Liver (tissue), 9 donors: ENCODE measurements around the gene PIERCE2. TPM values are rescaled to one million over a fixed set of nuclear protein-coding genes. Genes with fewer than 3 reads are reported as not detected.
"Not testable (repeated sequence)": the region's sequence is repeated elsewhere in the genome, so short reads cannot be mapped to it uniquely, and the experiment has no call there.

Source experiments
- DNase-seq: peaks from one replicate; pipeline ENCODE4 v3.0.0-alpha.2; 2017; ENCODE audit warnings: low spot score
- H3K27ac ChIP-seq, 2 donors: one replicate each; pipeline ENCODE4 v1.7.0; 2013; ENCODE audit warnings: inconsistent platforms in 2 of 2, low read length in 2 of 2, control low read depth in 1 of 2, low read depth in 1 of 2, mild to moderate bottlenecking in 1 of 2
- H3K27me3 ChIP-seq, 4 donors: one replicate each; pipeline versions ENCODE4 v1.6.1 to v1.7.0; 2013; ENCODE audit warnings: low read length in 3 of 4, inconsistent platforms in 1 of 4, mild to moderate bottlenecking in 1 of 4, moderate library complexity in 1 of 4; ENCODE audit not compliant: control insufficient read depth in 4 of 4, insufficient read depth in 4 of 4
- H3K36me3 ChIP-seq, 4 donors: one replicate each; pipeline versions ENCODE4 v1.6.1 to v1.7.0; 2013; ENCODE audit warnings: low read length in 3 of 4, mild to moderate bottlenecking in 3 of 4, low read depth in 1 of 4, moderate library complexity in 1 of 4; ENCODE audit not compliant: control insufficient read depth in 4 of 4, insufficient read depth in 3 of 4
- H3K4me1 ChIP-seq, 4 donors: one replicate each; pipeline versions ENCODE4 v1.6.1 to v1.7.0; 2013; ENCODE audit warnings: low read length in 3 of 4, mild to moderate bottlenecking in 3 of 4, moderate library complexity in 1 of 4; ENCODE audit not compliant: control insufficient read depth in 4 of 4, insufficient read depth in 4 of 4
- H3K4me3 ChIP-seq, 3 donors: one replicate each; pipeline versions ENCODE4 v1.6.1 to v1.7.0; 2013; ENCODE audit warnings: low read length in 3 of 3, control low read depth in 1 of 3, low read depth in 1 of 3, mild to moderate bottlenecking in 1 of 3
- H3K9ac ChIP-seq, 2 donors: one replicate each; pipeline ENCODE4 v1.7.0; 2013; ENCODE audit warnings: low read length in 2 of 2, mild to moderate bottlenecking in 2 of 2, moderate library complexity in 2 of 2, control low read depth in 1 of 2, low read depth in 1 of 2
- H3K9me3 ChIP-seq, 4 donors: one replicate each; pipeline versions ENCODE4 v1.6.1 to v1.7.0; 2013; ENCODE audit warnings: low read length in 3 of 4; ENCODE audit not compliant: control insufficient read depth in 4 of 4
- EGR1 ChIP-seq, 2 donors: IDR thresholded peaks; 2 replicates each; pipeline ENCODE4 v1.6.1; 2016 to 2018; ENCODE audit warnings: antibody characterized with exemption in 2 of 2, low read depth in 2 of 2
- FOXA1 ChIP-seq: IDR thresholded peaks from 2 replicates; pipeline ENCODE4 v1.6.1; 2016; ENCODE audit warnings: antibody characterized with exemption
- FOXA2 ChIP-seq: IDR thresholded peaks from 2 replicates; pipeline ENCODE4 v1.6.1; 2016; ENCODE audit warnings: antibody characterized with exemption
- GABPA ChIP-seq, 2 donors: IDR thresholded peaks in 1 of 2; conservative IDR thresholded peaks in 1 of 2; 2 replicates each; pipeline ENCODE4 v1.6.1; 2016; ENCODE audit warnings: antibody characterized with exemption in 2 of 2, mild to moderate bottlenecking in 1 of 2, moderate library complexity in 1 of 2
- HNF4A ChIP-seq, 2 donors: conservative IDR thresholded peaks; 2 replicates each; pipeline ENCODE4 v1.6.1; 2016; ENCODE audit warnings: antibody characterized with exemption in 2 of 2, mild to moderate bottlenecking in 2 of 2
- HNF4G ChIP-seq: IDR thresholded peaks from 2 replicates; pipeline ENCODE4 v1.6.1; 2016; ENCODE audit warnings: antibody characterized with exemption
- JUND ChIP-seq, 2 donors: IDR thresholded peaks; 2 replicates each; pipeline ENCODE4 v1.6.1; 2016; ENCODE audit warnings: antibody characterized with exemption in 2 of 2
- NR2F2 ChIP-seq: IDR thresholded peaks from 2 replicates; pipeline ENCODE4 v1.6.1; 2016; ENCODE audit warnings: antibody characterized with exemption
- RAD21 ChIP-seq, 2 donors: IDR thresholded peaks; 2 replicates each; pipeline ENCODE4 v1.6.1; 2016; ENCODE audit warnings: antibody characterized with exemption in 2 of 2, mild to moderate bottlenecking in 2 of 2
- RXRA ChIP-seq, 2 donors: IDR thresholded peaks; 2 replicates each; pipeline ENCODE4 v1.6.1; 2017 to 2018; ENCODE audit warnings: antibody characterized with exemption in 2 of 2, mild to moderate bottlenecking in 1 of 2
- SP1 ChIP-seq: IDR thresholded peaks from 2 replicates; pipeline ENCODE4 v1.6.1; 2018; ENCODE audit warnings: antibody characterized with exemption, mild to moderate bottlenecking
- TAF1 ChIP-seq: conservative IDR thresholded peaks from 2 replicates; pipeline ENCODE4 v1.6.1; 2016; ENCODE audit warnings: antibody characterized with exemption, mild to moderate bottlenecking
- YY1 ChIP-seq: IDR thresholded peaks from 2 replicates; pipeline ENCODE4 v1.6.1; 2016; ENCODE audit warnings: antibody characterized with exemption, mild to moderate bottlenecking
- WGBS: extraction: QIAGEN DNeasy Blood & Tissue Kit; methylation state at CpG from one replicate; pipeline ENCODE4 v1.1.7; 2013; 5-methylcytosine and 5-hydroxymethylcytosine counted together
- polyA plus RNA-seq, 2 donors: library from polyadenylated mRNA; stranded (reverse) in 1 of 2; unstranded in 1 of 2; fragments of 200-250 nt in 1 of 2; fragments of >200 nt in 1 of 2; fragmentation: Nextera tagmentation in 1 of 2; extraction: Ambion mirVana in 1 of 2; gene quantifications; one replicate each; pipeline versions ENCODE4 v1.2.1 to v1.2.3, GENCODE V29; 2013 to 2015
- total RNA-seq, 2 donors: library from RNA; depleted of rRNA; stranded (reverse); fragments of >200 nt; gene quantifications; one replicate each; pipeline ENCODE4 v1.2.3, GENCODE V29; 2014
- TF ChIP-seq, protein P1 (sequence below): fragments of 150-350 bp; IDR thresholded peaks from 2 replicates; pipeline ENCODE4 v1.5.1; 2017; ENCODE audit warnings: improper control_type of control experiment, low read depth, low read length; ENCODE audit not compliant: missing input control
- TF ChIP-seq, protein P2 (sequence below): IDR thresholded peaks from 2 replicates; pipeline ENCODE4 v1.6.1; 2016; ENCODE audit warnings: antibody characterized with exemption
- TF ChIP-seq, protein P3 (sequence below): IDR thresholded peaks from 2 replicates; pipeline ENCODE4 v1.6.1; 2016; ENCODE audit warnings: antibody characterized with exemption
- TF ChIP-seq, protein P4 (sequence below): IDR thresholded peaks from 2 replicates; pipeline ENCODE4 v1.6.1; 2016; ENCODE audit warnings: antibody characterized with exemption
- TF ChIP-seq, protein P5 (sequence below): IDR thresholded peaks from 2 replicates; pipeline ENCODE4 v1.6.1; 2016; ENCODE audit warnings: antibody characterized with exemption, mild to moderate bottlenecking
- donor health status: healthy.
- donor health status: healthy.
- donor health status: healthy.
- donor health status: healthy.
- donor health status: healthy.

Gene PIERCE2
- total and polyA plus RNA-seq, 4 donors, result 0.23 to 0.83 (median 0.78) TPM; not detected in 1

DNA sequence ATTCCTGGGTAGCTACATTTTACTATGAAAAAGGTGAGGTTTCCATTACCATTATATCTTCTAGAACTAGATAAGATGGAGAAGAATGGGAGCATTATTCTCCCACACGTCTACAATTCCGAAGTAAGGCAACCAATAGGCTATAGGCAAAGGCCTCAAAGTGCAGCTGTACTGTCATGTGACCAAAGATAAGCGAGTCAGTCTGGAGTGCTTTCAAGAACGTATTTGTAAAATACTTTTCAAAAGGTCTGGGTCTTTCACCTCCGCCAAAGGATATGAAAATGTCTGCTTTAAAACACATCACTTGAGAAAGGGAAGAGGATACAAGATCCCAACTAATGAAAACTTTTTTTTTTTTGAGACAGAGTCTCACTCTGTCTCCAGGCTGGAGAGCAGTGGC lies 10.1 kb upstream of the PIERCE2 start:
- 97% methylated on average over 5 of the region's 5 CpGs for WGBS
- no peak for DNase-seq
- no peaks in the 10 kb centered on the region for H3K27me3 ChIP-seq
- no peak overlapping the region for H3K9ac ChIP-seq
- H3K4me3 ChIP-seq, result no peak overlapping the region
- peaks cover 0 to 2% (median under 1%) of the 10 kb centered on the region in 4 donors for H3K36me3 ChIP-seq
- H3K4me1 ChIP-seq, result peaks cover 2 to 11% (median 7%) of the 10 kb centered on the region in 4 donors
- H3K9me3 ChIP-seq, result no peaks in the 10 kb centered on the region
- no peak overlapping the region for H3K27ac ChIP-seq
- TF ChIP-seq JUND (IDR thresholded peaks at IDR 0.05) (no peak), TAF1 (no peak), RXRA (IDR thresholded peaks at IDR 0.05) (no peak)

DNA sequence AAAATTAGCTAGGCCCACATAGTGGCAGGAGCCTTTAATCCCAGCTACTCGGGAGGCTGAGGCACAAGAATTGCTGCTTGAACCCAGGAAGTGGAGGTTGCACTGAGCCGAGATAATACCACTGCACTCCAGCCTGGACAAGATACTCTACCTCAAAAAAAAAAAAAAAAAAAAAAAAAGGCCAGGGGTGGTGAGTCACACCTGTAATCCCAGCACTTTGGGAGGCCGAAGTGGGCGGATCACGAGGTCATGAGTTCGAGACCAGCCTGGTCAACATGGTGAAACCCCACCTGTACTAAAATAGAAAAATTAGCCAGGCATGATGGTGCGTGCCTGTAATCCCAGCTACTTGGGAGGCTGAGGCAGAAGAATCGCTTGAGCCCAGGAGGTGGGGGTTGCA lies 8.2 kb upstream of the PIERCE2 start:
- not testable (repeated sequence) for H3K9me3 ChIP-seq, H3K36me3 ChIP-seq, DNase-seq, H3K27ac ChIP-seq, H3K4me3 ChIP-seq, H3K27me3 ChIP-seq, H3K9ac ChIP-seq
- H3K4me1 ChIP-seq, result peaks cover 5 to 22% (median 19%) of the 10 kb centered on the region in 4 donors
- WGBS, result 96% methylated on average over 8 of the region's 8 CpGs

DNA sequence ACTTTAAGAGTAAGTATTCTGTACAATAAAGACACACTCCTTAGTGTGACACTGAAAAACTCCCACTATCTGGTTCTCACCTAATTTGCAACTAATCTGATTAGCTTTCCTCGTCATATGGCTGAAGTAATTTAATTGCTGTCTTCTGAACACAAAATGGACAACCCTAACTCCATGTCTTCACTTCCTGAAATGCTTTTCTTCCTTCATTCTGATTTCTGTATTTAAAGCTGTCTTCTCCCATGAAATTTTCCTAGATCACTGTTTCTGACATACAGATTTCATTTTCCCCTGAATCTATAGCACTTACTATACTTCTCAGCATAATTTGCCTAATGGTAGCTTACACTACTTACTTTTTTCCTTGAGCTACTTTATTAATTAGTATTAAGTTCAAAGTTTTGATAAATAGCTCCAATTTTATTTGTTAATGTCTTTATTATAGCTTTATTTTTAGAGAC lies 6.5 kb upstream of the PIERCE2 start:
- Histone ChIP-seq H3K27ac (no peak overlapping the region), H3K4me1 (peaks cover 6 to 31% (median 21%) of the 10 kb centered on the region in 4 donors), H3K4me3 (no peak overlapping the region), H3K9ac (no peak overlapping the region), H3K27me3 (no peaks in the 10 kb centered on the region), H3K9me3 (no peaks in the 10 kb centered on the region), H3K36me3 (peaks cover 0 to 2% (median 0%) of the 10 kb centered on the region in 4 donors)
- no peak for TF ChIP-seq HNF4A (conservative IDR thresholded peaks at IDR 0.05)
- TF ChIP-seq, protein P1, sequence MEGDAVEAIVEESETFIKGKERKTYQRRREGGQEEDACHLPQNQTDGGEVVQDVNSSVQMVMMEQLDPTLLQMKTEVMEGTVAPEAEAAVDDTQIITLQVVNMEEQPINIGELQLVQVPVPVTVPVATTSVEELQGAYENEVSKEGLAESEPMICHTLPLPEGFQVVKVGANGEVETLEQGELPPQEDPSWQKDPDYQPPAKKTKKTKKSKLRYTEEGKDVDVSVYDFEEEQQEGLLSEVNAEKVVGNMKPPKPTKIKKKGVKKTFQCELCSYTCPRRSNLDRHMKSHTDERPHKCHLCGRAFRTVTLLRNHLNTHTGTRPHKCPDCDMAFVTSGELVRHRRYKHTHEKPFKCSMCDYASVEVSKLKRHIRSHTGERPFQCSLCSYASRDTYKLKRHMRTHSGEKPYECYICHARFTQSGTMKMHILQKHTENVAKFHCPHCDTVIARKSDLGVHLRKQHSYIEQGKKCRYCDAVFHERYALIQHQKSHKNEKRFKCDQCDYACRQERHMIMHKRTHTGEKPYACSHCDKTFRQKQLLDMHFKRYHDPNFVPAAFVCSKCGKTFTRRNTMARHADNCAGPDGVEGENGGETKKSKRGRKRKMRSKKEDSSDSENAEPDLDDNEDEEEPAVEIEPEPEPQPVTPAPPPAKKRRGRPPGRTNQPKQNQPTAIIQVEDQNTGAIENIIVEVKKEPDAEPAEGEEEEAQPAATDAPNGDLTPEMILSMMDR, result no peak
- TF ChIP-seq HNF4G, result no peak
- no peak for TF ChIP-seq SP1
- TF ChIP-seq RAD21 (IDR thresholded peaks at IDR 0.05), result no peak
- TF ChIP-seq, protein P2, sequence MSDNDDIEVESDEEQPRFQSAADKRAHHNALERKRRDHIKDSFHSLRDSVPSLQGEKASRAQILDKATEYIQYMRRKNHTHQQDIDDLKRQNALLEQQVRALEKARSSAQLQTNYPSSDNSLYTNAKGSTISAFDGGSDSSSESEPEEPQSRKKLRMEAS, result no peak
- no peak for TF ChIP-seq NR2F2
- TF ChIP-seq RXRA (IDR thresholded peaks at IDR 0.05), result no peak
- TF ChIP-seq, protein P3, sequence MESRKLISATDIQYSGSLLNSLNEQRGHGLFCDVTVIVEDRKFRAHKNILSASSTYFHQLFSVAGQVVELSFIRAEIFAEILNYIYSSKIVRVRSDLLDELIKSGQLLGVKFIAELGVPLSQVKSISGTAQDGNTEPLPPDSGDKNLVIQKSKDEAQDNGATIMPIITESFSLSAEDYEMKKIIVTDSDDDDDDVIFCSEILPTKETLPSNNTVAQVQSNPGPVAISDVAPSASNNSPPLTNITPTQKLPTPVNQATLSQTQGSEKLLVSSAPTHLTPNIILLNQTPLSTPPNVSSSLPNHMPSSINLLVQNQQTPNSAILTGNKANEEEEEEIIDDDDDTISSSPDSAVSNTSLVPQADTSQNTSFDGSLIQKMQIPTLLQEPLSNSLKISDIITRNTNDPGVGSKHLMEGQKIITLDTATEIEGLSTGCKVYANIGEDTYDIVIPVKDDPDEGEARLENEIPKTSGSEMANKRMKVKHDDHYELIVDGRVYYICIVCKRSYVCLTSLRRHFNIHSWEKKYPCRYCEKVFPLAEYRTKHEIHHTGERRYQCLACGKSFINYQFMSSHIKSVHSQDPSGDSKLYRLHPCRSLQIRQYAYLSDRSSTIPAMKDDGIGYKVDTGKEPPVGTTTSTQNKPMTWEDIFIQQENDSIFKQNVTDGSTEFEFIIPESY, result no peak
- TF ChIP-seq, protein P4, sequence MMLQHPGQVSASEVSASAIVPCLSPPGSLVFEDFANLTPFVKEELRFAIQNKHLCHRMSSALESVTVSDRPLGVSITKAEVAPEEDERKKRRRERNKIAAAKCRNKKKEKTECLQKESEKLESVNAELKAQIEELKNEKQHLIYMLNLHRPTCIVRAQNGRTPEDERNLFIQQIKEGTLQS, result no peak
- TF ChIP-seq EGR1 (IDR thresholded peaks at IDR 0.05; ENCODE audit: low read depth in 2 of 2), result no peak
- TF ChIP-seq GABPA (IDR thresholded peaks at IDR 0.05 in 1 of 2, conservative IDR thresholded peaks at IDR 0.05 in 1 of 2), result no peak
- TF ChIP-seq TAF1, result no peak
- TF ChIP-seq FOXA1, result no peak
- TF ChIP-seq, protein P5, sequence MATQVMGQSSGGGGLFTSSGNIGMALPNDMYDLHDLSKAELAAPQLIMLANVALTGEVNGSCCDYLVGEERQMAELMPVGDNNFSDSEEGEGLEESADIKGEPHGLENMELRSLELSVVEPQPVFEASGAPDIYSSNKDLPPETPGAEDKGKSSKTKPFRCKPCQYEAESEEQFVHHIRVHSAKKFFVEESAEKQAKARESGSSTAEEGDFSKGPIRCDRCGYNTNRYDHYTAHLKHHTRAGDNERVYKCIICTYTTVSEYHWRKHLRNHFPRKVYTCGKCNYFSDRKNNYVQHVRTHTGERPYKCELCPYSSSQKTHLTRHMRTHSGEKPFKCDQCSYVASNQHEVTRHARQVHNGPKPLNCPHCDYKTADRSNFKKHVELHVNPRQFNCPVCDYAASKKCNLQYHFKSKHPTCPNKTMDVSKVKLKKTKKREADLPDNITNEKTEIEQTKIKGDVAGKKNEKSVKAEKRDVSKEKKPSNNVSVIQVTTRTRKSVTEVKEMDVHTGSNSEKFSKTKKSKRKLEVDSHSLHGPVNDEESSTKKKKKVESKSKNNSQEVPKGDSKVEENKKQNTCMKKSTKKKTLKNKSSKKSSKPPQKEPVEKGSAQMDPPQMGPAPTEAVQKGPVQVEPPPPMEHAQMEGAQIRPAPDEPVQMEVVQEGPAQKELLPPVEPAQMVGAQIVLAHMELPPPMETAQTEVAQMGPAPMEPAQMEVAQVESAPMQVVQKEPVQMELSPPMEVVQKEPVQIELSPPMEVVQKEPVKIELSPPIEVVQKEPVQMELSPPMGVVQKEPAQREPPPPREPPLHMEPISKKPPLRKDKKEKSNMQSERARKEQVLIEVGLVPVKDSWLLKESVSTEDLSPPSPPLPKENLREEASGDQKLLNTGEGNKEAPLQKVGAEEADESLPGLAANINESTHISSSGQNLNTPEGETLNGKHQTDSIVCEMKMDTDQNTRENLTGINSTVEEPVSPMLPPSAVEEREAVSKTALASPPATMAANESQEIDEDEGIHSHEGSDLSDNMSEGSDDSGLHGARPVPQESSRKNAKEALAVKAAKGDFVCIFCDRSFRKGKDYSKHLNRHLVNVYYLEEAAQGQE, result no peak
- TF ChIP-seq FOXA2, result no peak
- TF ChIP-seq YY1, result no peak
- no peak for TF ChIP-seq JUND (IDR thresholded peaks at IDR 0.05)
- 84% methylated on average over 1 of the region's 1 CpG for WGBS
- no peak for DNase-seq
